Adrenal gland (tissue), 5 donors: ENCODE results near the gene POSTN.

ENCODE experiments used
- POLR2A ChIP-seq, 2 donors: fragments of 450-650 bp; IDR thresholded peaks; one replicate each; pipeline ENCODE4 v1.6.1; 2017; ENCODE audit warnings: antibody characterized with exemption in 2 of 2, mild to moderate bottlenecking in 2 of 2, moderate library complexity in 1 of 2
- TF ChIP-seq, protein P1 (sequence below), 6 experiments: fragments of 450-650 bp in 4 of 6; fragments of 200-600 bp in 2 of 6; sonication (generic) in 1 of 6; IDR thresholded peaks; 1 replicate in 5 of 6; 2 replicates in 1 of 6; pipeline versions ENCODE4 v1.5.1 to v1.8.0; 2016 to 2021; ENCODE audit warnings: antibody characterized with exemption in 6 of 6, mild to moderate bottlenecking in 2 of 6, moderate library complexity in 1 of 6
- donor health status: DM: no; HTN: no; CAD: no.

- TF ChIP-seq, protein P1, sequence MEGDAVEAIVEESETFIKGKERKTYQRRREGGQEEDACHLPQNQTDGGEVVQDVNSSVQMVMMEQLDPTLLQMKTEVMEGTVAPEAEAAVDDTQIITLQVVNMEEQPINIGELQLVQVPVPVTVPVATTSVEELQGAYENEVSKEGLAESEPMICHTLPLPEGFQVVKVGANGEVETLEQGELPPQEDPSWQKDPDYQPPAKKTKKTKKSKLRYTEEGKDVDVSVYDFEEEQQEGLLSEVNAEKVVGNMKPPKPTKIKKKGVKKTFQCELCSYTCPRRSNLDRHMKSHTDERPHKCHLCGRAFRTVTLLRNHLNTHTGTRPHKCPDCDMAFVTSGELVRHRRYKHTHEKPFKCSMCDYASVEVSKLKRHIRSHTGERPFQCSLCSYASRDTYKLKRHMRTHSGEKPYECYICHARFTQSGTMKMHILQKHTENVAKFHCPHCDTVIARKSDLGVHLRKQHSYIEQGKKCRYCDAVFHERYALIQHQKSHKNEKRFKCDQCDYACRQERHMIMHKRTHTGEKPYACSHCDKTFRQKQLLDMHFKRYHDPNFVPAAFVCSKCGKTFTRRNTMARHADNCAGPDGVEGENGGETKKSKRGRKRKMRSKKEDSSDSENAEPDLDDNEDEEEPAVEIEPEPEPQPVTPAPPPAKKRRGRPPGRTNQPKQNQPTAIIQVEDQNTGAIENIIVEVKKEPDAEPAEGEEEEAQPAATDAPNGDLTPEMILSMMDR (IDR thresholded peaks at IDR 0.05), result no peak
- no peak for TF ChIP-seq POLR2A (IDR thresholded peaks at IDR 0.05)
Observed at GRCh38 chr13:37534181-37534580, 64.4 kb downstream of the POSTN start.
